Mucosa of rectum (tissue), 2 donors: ENCODE results near the gene DHRS1.

Experiments used
- H3K27ac ChIP-seq, 2 donors: one replicate each; pipeline ENCODE4 v1.7.0; 2013; ENCODE audit warnings: inconsistent platforms in 2 of 2, low read depth in 2 of 2, low read length in 2 of 2
- H3K27me3 ChIP-seq, 2 donors: one replicate each; pipeline ENCODE4 v1.7.0; 2013; ENCODE audit warnings: low read length in 2 of 2; ENCODE audit not compliant: control insufficient read depth in 2 of 2, insufficient read depth in 2 of 2
- H3K36me3 ChIP-seq, 2 donors: one replicate each; pipeline ENCODE4 v1.7.0; 2013; ENCODE audit warnings: low read length in 2 of 2; ENCODE audit not compliant: control insufficient read depth in 2 of 2, insufficient read depth in 2 of 2
- H3K4me1 ChIP-seq, 2 donors: one replicate each; pipeline ENCODE4 v1.7.0; 2013; ENCODE audit warnings: low read length in 2 of 2, mild to moderate bottlenecking in 1 of 2; ENCODE audit not compliant: control insufficient read depth in 2 of 2, insufficient read depth in 2 of 2
- H3K4me3 ChIP-seq, 2 donors: one replicate each; pipeline ENCODE4 v1.7.0; 2013; ENCODE audit warnings: low read length in 2 of 2
- H3K9ac ChIP-seq, 2 donors: one replicate each; pipeline ENCODE4 v1.7.0; 2013; ENCODE audit warnings: low read length in 2 of 2, low read depth in 1 of 2, mild to moderate bottlenecking in 1 of 2
- H3K9me3 ChIP-seq, 2 donors: one replicate each; pipeline ENCODE4 v1.7.0; 2013; ENCODE audit warnings: low read length in 2 of 2; ENCODE audit not compliant: control insufficient read depth in 2 of 2
- donor health status: healthy.
- donor health status: Normal muscosa, but diverticular disease.

The DHRS1 gene

GRCh38 chr14:24283796-24284460 is 15.7 kb downstream of the DHRS1 start:
- Histone ChIP-seq H3K36me3 (no peaks in the 10 kb centered on the region), H3K27me3 (no peaks in the 10 kb centered on the region), H3K4me1 (no peaks in the 10 kb centered on the region), H3K27ac (no peak overlapping the region), H3K9me3 (no peaks in the 10 kb centered on the region), H3K9ac (no peak overlapping the region), H3K4me3 (no peak overlapping the region)

GRCh38 chr14:24282736-24283135 is 16.8 kb downstream of the DHRS1 start:
- Histone ChIP-seq H3K27me3 (no peaks in the 10 kb centered on the region), H3K4me1 (peaks cover 0 to 4% of the 10 kb centered on the region in 2 donors), H3K4me3 (no peak overlapping the region), H3K9ac (no peak overlapping the region), H3K27ac (no peak overlapping the region), H3K9me3 (no peaks in the 10 kb centered on the region), H3K36me3 (no peaks in the 10 kb centered on the region)

GRCh38 chr14:24281636-24282035 is 17.9 kb downstream of the DHRS1 start:
- no peaks in the 10 kb centered on the region for H3K9me3 ChIP-seq
- no peaks in the 10 kb centered on the region for H3K36me3 ChIP-seq
- H3K9ac ChIP-seq = no peak overlapping the region
- H3K27me3 ChIP-seq = no peaks in the 10 kb centered on the region
- H3K4me1 ChIP-seq = peaks cover 0 to 8% of the 10 kb centered on the region in 2 donors
- no peak overlapping the region for H3K4me3 ChIP-seq
- no peak overlapping the region for H3K27ac ChIP-seq

- no peak overlapping the region for H3K27ac ChIP-seq
- H3K27me3 ChIP-seq = no peaks in the 10 kb centered on the region
- peaks cover 0 to 8% of the 10 kb centered on the region in 2 donors for H3K4me1 ChIP-seq
- H3K4me3 ChIP-seq = no peak overlapping the region
- H3K9me3 ChIP-seq = no peaks in the 10 kb centered on the region
- no peaks in the 10 kb centered on the region for H3K36me3 ChIP-seq
- H3K9ac ChIP-seq = no peak overlapping the region
These were observed 18.7 kb downstream of the DHRS1 start for GRCh38 chr14:24280797-24281460.

- Histone ChIP-seq H3K4me3 (no peak overlapping the region), H3K9me3 (no peaks in the 10 kb centered on the region), H3K9ac (no peak overlapping the region), H3K27ac (no peak overlapping the region), H3K36me3 (no peaks in the 10 kb centered on the region), H3K4me1 (peaks cover 0 to 8% of the 10 kb centered on the region in 2 donors), H3K27me3 (no peaks in the 10 kb centered on the region)
These were observed 20.0 kb downstream of the DHRS1 start for GRCh38 chr14:24279301-24280186.

- Histone ChIP-seq H3K4me3 (no peak overlapping the region), H3K27ac (no peak overlapping the region), H3K9ac (no peak overlapping the region), H3K4me1 (peaks cover 0 to 8% of the 10 kb centered on the region in 2 donors), H3K36me3 (no peaks in the 10 kb centered on the region), H3K9me3 (no peaks in the 10 kb centered on the region), H3K27me3 (no peaks in the 10 kb centered on the region)
These were observed 21.2 kb downstream of the DHRS1 start for GRCh38 chr14:24278424-24278823.

GRCh38 chr14:24277606-24278321 is 21.8 kb downstream of the DHRS1 start:
- no peaks in the 10 kb centered on the region for H3K27me3 ChIP-seq
- peaks cover 0 to 8% of the 10 kb centered on the region in 2 donors for H3K4me1 ChIP-seq
- H3K4me3 ChIP-seq = no peak overlapping the region
- H3K27ac ChIP-seq = no peak overlapping the region
- no peaks in the 10 kb centered on the region for H3K36me3 ChIP-seq
- H3K9ac ChIP-seq = no peak overlapping the region
- no peaks in the 10 kb centered on the region for H3K9me3 ChIP-seq

GRCh38 chr14:24277071-24277470 is 22.5 kb downstream of the DHRS1 start:
- Histone ChIP-seq H3K27ac (no peak overlapping the region), H3K4me3 (no peak overlapping the region), H3K36me3 (no peaks in the 10 kb centered on the region), H3K9ac (no peak overlapping the region), H3K4me1 (peaks cover under 1 to 8% of the 10 kb centered on the region in 2 donors), H3K27me3 (no peaks in the 10 kb centered on the region), H3K9me3 (no peaks in the 10 kb centered on the region)

GRCh38 chr14:24274101-24274543 is 25.5 kb downstream of the DHRS1 start:
- Histone ChIP-seq H3K9ac (peak overlapping the region in 1 of 2 donors; percentile 10), H3K27me3 (no peaks in the 10 kb centered on the region), H3K27ac (peak overlapping the region in 1 of 2 donors; percentile 17), H3K9me3 (no peaks in the 10 kb centered on the region), H3K4me1 (peaks cover 10 to 13% of the 10 kb centered on the region in 2 donors), H3K4me3 (no peak overlapping the region), H3K36me3 (peaks cover 3 to 4% of the 10 kb centered on the region in 2 donors)
